ENCODE data around the gene EXD3.
"Not testable (repeated sequence)": the region's sequence is repeated elsewhere in the genome, so short reads cannot be mapped to it uniquely, and the experiment has no call there.

Gene EXD3

DNA sequence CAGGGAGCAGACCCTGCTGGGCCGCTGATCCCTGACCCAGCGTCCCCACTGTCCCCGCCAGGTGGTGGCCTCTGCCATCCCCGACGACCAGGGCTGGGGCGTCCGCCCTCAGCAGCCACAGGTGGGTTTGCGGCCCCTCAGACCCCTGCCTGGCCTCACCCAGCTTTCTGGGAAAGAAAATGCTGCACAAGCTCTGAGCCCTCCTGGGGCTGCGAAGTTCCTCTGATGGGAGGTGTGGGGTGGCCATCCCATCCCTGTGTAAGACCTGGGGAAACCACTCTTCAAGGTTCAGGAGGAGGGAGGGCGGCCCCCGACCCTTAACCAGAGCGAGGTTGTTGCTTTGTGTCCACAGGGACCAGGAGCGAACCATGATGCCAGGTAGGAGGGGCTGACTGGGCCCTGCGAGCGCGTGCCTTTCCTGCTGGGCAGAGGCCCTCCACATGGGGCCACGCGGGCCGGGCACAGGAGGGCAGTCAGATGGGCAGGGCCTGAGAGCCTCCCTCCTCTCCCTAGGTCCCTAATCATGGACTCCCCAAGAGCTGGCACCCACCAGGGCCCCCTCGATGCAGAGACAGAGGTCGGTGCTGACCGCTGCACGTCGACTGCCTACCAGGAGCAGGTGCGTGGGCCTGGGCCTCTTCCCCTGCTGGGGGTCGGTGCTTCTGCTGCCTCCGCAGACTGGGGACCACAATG, 7.9 kb upstream of the EXD3 start:
- DNase-seq = no peak

DNA sequence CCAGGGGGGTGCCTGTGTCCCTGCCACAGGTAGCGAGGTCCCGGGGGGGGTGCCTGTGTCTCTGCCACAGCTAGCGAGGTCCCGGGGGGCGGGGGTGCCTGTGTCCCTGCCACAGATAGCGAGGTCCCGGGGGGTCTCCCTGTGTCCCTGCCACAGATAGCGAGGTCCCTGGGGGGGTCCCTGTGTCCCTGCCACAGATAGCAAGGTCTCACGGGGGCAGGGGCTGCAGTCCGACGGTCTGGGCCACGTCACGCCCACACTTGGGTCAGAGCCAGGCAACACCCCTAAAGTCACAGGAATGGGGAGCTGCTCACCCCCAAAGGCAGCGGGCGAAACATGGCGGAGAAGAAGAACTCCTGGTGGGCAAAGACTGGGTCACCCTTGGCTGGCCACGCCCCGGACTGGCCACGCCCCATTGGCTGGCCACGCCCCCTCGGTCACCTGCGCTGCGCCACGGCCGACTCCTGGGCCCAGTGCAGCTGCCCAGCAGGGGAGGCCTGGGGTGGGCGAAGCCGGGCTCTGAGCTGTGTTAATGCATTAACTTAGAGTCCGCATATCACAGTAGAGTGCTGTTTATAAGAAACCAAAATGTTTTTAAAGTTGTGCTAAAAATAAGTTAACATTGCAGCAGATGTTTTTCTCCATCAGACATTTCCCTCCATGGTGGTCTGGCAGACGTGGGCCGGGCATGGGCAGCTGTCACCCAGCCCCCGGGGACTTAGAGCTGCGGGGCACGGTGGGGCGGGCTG, 7.2 kb upstream of the EXD3 start:
- no peak for DNase-seq

DNA sequence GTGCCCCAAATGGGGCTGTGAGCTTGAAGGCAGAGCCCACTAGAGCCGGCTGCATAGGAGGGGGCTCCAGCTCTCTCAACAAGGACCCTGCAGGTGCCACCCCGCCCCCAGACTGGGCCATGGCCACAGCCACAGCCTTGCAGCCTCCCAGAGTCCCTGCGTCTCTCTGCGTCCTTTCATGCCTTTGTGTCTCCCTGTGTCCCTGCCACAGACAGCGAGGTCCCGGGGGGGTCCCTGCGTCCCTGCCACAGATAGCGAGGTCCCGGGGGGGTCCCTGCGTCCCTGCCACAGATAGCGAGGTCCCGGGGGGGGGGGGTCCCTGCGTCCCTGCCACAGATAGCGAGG, 6.6 kb upstream of the EXD3 start:
- DNase-seq = no peak

DNA sequence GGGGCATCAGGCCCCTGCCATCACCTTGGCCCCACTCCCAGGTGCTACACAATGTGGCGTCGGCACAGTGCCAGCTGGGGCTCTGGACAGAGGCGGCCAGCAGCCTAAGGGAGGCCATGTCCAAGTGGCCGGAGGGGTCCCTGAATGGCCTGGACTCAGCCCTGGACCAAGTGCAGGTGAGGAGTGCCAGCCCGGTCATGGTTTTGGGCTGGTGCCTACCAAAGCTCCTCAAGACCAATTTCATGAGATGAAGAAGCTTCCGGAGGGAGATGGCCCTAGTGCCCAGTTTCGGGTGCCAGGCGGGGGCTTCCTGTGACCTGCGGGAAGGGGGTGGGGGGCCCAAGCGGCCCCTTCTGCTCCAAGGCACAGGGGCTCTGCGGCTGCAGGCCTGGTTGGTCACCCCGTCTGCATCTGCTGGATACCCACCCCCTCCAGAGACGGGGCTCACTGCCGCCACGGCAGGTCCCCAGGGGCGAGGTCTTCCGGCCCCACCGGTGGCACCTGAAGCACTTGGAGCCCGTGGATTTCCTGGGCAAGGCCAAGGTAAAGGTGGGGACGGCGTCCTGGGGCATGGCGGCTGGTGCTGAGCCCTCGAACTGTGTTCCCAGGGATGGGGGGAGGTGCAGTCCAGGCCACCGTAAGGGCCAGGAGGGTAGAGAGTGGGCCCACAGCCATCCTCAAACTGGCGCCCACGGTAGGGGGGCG, 6.0 kb upstream of the EXD3 start:
- no peak for DNase-seq

DNA sequence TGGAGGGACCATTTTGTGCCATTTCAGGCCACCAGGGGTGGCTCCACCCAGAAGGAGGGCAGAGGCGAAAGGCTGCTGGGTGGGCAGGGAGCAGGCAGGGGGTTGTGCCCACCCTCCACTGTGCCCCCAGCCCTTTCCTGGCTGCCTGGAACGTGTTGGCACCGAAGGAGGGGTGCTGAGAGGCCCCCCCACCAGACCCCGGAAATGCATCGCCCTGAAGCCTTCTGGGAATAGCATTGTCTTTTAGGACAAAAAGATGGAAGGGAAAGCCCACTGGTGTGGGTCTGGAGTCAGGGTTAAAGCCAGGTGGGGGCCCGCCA, 5.3 kb upstream of the EXD3 start:
- no peak for DNase-seq

DNA sequence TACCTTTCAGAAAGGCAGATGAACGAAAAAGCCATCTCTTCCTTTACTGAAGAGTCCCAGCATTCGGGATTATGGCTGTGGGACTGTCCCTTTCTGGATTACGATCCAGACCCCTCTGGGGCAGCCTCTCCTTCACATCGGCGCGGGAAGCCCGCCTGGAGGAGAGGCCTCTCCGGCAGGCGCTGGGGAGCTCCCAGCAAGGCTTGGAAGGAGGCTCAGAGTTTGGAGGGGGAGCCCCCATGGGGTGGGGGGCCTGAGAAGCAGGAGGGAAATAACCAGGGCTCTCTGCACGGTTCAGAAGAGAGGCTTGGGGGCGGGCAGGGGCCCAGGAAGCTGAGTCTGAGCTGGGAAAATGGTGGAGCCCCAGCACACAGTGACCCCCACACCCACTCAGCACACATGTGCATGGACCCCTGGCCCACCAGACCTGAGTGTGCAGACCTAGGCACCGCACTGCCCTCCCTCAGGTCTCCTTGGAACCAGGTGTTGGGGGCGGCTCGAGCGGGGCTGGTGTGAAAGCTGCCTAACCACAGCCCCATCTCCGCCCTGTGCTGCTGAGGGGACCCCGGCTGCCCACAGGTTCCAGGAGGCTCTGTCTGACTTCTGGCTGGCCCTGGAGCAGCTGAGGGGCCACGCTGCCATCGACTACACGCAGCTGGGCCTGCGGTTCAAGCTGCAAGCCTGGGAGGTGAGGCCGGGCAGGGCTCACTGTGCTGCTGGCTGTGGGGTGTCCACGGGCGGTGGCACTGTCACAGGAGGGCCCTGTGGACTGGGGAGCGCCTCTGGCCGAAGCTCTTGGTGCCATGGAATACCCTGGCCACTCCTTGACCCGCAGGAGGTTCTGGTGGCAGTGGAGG, 4.7 kb upstream of the EXD3 start:
- no peak for DNase-seq

DNA sequence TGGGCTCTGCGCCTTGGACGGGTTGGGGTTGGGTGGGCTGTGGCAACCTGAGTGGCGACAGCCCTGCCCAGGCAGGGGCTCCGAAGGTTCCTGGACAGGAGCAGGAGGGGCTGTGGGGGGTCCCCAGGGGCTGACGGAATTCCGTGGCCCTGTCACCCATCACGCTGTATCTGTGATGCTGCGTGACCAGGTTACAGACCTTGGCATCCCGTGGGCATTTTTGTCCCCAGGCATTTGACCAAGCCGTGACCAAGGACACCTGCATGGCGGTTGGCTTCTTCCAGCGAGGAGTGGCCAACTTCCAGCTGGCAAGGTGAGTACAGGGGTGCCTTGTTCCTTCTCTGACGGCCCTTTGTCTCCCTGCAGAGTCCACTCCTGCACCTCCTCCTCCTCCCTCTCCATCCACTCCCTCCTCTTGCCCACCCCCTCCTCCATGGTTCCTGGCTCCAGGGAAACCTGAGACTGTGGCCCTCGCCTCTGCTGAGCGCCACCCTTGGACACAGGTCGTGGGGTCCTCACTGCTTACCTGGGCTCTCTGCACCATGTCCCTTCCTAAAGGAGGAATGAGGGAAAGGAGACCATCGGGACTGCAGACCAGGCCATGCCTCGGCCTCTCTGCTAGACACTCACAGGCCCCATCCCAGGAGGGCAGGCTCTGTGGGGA, 3.2 kb upstream of the EXD3 start:
- no peak for DNase-seq

DNA sequence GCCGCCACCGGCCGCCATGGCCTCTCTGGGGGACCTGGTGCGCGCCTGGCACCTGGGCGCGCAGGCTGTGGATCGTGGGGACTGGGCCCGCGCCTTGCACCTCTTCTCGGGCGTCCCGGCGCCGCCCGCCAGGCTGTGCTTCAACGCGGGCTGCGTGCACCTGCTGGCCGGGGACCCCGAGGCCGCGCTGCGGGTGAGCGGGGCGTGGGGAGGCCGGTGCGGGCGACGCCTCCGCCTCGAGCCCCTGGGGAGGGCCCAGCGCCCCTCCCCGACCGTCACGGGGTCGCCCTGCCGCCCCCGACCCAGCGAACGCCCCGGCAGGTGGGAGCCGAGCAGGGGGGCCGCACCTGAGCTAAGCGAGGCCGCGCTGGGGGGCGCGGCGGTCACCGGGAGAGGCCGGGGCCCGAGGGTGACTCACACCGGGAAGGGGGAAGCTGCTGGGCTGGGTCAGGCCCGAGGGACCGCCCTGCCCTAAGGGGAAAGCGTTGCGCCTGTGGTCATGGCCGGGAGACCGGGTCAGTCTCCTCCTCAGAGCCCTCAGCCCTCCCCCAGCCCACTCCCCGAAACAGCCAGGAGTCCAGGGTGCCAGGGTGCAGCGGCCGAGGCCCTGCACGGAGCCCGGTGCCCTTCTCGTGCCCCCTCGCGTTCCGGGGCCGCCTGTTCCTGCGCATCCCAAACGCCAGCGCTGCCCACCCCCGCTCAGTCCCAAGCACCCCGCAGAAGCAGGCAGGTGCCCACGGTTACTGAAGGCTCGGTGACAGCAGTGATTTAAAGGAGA, 741 bp upstream of the EXD3 start:
- no peak for DNase-seq

DNA sequence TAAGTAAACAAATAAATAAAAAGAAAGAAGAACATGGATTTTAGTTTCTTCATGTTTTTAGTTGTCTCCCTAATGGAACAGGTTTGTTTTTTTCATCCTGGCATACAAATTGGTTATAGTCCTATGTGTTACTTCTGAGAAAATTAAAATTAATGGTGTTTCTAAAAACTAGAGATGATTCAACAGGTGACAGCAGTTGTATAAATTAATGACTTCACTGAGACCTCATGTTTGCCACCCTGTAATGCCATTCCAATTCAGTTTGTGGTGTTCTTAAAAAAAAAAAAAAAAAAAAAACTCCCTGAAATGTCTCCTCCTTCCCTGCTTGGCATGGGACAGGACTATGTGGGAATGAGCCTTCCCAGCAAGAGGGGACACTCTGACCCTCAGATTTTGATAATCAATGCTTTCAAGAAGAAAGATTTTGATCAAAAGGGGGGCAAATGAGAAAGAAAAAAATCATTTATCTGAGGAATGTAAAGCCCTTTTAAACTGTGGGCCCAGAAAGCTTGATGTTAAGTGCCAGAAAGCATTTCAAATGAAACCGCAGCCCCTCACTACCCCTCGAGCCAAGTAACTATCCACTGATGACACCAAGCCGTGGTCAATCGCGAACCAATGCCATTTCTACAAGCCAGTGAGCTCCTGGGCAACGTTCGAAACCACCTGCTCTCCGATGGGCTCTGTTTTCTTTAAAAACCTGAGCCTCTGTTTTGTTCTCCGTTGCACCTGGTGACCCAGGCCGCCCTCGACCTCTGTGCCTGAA, 941 bp downstream of the EXD3 start:
- no peak for DNase-seq

DNA sequence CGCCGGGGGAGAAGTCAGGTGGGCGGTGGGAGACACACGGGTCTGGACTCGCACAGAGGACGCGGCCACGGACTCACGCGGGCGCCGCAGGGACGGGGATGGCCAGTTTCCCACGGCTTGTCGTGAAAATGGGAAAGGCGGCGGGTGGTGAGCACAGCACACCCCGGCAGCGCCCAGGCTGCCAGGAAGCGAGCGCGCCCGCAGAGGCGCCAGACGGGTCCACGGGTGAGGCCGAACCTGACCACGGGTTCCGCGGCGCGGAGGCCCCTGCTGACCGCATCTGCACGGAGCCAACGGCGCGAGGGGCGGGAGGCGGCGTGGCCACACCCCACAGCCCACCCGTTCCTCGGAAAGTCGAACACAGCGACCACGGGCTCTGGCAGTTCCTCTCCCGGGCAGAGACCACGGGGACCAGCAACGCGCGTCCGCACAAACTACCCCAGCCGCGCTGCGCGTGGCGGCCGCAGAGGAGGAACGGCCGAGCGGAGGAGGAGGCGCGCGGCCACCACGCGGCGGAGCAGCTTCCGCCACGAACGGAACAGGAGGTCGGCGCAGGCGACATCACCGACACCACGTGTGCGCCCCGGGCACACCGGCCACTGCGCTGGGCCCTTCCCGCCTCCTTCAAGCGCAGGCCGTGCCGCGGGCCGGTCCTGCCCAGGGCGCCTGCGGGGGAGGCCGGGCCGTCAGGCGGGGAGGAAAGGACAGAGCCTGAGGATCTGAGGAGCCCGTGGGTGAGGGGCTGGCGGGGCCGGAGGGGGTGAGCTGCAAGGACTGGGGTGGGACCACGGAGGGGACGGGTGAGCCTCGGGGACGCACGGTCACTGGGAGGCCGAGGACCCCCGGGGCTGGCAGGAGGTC, 5.6 kb downstream of the EXD3 start:
- DNase-seq = no peak

DNA sequence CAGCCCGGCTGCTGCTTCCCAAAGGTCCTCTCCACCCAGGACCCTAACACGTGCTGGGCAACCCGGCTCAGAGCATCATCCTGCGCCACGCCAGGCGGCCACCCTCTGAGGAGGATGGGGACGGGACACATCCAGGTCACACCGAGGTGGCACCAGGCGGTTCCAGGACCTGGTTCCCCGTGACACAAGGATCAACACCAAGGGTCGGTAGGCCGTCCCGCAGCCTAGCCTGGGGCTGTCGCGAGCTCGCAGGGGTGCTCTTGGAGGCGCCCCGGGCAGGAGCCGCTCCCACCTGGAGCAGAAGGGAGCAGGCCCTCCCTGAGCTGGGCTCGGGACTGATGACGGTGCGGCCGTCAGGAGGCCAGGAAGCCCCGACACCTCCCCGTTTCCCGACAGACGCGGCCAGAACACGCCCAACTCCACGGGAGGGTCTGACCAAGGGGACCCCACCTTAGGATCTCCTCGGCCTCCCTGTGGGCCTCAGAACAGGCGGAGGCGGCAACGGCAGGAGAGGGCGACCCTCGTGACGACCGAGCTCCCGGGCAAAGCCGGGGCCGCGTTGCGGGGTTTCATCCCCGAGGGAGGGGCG, 6.3 kb downstream of the EXD3 start:
- DNase-seq = no peak

DNA sequence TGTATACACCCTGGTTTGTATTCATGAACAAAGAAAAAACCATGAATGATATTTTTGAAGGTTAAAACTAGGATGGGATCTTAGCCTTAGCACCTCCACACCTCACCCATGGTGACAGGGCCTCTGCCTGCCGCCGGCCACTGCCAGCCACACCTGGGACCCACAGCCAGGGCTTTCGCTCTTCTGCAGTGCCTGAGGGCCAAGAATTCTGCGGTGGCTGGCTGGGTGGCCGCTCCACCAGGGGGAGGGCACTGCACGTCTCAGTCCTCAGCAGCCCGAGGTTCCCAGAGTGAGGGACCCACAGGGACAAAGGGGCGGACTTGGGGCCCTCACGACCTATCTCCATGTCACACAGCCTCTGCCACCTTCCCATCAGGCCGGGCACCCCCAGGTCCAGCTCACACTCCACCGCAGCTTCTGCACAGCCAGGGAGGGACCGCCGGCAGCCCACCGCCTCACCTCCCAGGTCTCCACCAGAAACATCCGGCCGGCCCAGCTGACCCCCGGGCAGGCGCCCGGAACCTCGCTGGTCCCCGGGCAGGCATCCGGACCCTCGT, 6.9 kb downstream of the EXD3 start:
- DNase-seq = no peak

DNA sequence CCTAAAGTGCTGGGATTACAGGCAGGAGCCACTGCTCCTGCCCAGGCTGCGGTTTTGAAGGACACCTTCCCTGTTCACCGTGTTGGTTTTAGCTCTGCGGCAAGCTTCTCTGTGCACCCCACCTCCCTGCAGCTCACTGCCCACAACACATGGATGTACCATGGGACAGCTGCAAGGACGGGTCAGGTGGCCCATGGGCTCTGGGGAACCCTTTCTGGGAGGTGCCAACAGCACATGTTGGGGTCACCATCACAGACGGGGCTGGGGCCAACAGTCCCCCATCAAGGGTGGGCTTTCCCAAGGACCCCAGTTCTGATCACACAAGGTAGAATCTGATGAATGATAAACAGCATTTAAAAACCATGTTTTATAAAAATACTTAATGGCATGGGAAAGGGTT, 7.5 kb downstream of the EXD3 start:
- no peak for DNase-seq

DNA sequence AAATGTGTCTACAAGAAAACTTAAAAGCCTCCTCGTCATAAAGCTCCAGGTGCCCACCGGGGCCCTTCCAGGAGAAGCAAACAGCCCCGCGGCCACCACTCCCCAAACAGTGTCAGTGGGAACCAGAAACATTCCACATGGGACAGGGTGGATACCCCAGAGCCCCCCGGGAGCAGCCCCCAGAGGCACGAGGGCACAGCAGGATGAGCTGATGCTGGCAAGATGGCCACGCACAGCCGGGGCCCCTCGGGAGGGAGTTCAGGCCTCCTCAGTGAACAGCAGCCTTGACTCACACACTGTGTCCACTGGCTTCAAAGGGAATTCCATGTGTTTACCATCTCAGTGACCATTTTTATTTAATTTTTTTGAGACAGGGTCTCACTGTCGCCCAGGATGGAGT, 10.5 kb downstream of the EXD3 start:
- no peak for DNase-seq

DNA sequence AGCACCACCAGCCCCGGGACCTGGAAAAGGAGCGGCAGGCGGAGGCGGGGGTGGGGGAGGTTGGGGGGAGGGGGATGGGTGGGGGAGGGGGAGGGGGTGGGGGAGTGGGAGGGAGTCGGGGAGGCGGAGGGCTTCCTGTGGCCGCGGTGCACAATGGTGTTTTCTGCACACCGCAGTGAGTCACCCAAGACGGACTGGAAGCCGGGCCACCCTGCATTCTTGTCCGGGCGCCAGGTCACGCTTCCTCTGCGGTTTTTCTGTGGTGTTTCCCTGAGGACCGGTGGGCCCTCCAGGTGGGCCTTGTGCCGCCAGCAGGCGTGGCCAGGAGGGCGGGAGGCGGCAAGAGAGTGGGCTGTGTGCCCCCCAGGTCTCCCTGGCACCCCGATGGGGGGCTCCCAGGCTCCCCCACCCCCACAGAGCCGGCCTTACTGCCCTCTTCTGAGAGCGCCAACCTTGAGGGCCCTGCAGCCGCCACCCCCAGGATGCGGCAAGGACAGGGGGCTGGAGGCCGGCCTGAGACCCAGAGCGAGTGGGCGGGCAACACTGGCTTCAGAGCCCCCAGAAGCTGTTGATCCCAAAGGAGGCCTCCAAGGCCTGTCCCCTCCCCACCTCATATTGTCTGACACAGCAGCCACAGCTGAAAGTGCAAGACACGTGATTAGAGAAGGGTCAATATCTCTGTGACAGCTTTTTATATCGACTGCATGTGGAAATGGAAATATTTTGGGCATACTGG, 11.1 kb downstream of the EXD3 start:
- DNase-seq = peak; percentile 80

DNA sequence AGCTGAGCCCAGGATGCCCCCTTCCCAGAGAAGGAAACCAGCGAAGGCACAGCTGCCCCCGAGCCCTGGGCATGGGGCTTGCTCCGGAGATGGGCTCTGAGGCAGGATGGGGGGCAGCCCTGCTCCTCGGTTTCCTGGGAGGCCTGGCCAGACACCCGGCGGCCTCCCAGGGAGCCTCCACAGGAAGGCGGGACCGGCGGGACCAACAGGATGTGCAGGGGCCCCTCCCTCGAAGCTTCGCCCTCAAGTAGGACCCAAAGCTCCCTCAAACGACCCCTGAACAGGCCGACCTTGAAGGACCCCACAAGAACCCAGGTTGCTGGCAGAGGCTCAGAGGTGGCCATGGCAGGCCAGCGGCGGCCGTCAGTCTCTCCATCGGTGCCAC, 11.7 kb downstream of the EXD3 start:
- DNase-seq = no peak

DNA sequence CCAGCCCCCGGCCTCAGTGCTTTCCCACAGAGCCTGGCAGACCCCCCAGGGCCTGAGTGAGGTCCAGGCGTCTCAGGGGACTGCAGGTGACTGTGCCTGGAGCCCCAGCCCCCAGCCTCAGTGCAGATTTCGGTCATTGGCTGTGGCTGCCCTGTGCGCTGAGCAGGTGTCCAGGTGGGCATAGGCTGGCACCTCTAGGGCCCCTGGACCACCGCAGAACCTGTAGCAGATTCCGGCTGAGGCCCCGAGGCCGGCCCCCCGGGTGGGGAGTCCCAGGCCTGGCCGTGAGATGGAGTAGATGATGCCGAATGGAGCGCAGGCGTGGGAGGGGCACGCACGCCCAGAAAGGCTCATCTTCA, 12.1 kb downstream of the EXD3 start:
- DNase-seq = no peak

DNA sequence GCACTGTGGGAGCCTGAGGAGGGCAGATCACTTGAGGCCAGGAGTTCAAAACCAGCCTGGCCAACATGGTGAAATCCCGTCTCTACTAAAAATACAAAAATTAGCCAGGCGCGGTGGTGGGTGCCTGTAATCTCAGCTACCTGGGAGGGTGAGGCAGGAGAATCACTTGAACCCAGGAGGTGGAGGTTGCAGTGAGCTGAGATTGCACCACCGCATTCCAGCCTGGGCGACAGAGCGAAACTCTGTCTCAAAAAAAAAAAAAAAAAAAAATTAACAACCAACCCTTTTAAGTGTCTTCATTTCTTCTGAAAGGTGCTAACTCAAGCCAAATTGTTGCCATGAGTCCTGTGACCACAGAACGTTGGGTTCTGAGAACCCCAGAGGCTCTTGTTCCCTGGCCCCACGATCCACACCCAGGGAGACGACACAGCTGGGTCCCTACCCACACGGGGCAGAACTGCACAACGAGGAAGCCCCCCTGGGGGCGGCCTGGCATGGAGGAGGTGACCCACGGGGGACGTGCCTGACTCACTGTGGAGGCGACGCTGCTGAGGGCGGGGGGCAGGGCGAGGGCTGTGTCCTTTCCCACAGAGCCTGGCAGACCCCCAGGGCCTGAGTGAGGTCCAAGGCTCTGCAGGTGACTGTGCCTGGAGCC, 12.6 kb downstream of the EXD3 start:
- DNase-seq = not testable (repeated sequence)

Measured in fibroblast of skin of right quadriceps (primary cell).